ENCODE data around the gene BIRC2. TPM values are rescaled to one million over a fixed set of nuclear protein-coding genes. Genes with fewer than 3 reads are reported as not detected.

BIRC2 gene
- total and polyA plus RNA-seq, 8 donors: 17.3 to 301 (median 42.8) TPM

- no peaks in the 10 kb centered on the region for H3K27me3 ChIP-seq
- H3K9me3 ChIP-seq: no peaks in the 10 kb centered on the region
- WGBS, 5 donors: 78 to 85% (median 83%) methylated on average over 5 of the region's 5 CpGs
- peaks cover 7 to 45% (median 37%) of the 10 kb centered on the region in 4 donors for H3K36me3 ChIP-seq
- H3K4me1 ChIP-seq: peaks cover 4 to 46% (median 16%) of the 10 kb centered on the region in 4 donors
- intact Hi-C loops (cut with DNase I; ENCODE audit: low total_unique reads): no loop called here
- TF ChIP-seq, protein P1, sequence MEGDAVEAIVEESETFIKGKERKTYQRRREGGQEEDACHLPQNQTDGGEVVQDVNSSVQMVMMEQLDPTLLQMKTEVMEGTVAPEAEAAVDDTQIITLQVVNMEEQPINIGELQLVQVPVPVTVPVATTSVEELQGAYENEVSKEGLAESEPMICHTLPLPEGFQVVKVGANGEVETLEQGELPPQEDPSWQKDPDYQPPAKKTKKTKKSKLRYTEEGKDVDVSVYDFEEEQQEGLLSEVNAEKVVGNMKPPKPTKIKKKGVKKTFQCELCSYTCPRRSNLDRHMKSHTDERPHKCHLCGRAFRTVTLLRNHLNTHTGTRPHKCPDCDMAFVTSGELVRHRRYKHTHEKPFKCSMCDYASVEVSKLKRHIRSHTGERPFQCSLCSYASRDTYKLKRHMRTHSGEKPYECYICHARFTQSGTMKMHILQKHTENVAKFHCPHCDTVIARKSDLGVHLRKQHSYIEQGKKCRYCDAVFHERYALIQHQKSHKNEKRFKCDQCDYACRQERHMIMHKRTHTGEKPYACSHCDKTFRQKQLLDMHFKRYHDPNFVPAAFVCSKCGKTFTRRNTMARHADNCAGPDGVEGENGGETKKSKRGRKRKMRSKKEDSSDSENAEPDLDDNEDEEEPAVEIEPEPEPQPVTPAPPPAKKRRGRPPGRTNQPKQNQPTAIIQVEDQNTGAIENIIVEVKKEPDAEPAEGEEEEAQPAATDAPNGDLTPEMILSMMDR (IDR thresholded peaks at IDR 0.05): no peak
- no peak for TF ChIP-seq EP300 (IDR thresholded peaks at IDR 0.05)
- TF ChIP-seq POLR2A (IDR thresholded peaks at IDR 0.05): no peak
- no peak overlapping the region for H3K27ac ChIP-seq
- DNase-seq: no peak
- no peak overlapping the region for H3K4me3 ChIP-seq
These were observed 58.5 kb downstream of the BIRC2 start for GRCh38 chr11:102405501-102405900.

DNA sequence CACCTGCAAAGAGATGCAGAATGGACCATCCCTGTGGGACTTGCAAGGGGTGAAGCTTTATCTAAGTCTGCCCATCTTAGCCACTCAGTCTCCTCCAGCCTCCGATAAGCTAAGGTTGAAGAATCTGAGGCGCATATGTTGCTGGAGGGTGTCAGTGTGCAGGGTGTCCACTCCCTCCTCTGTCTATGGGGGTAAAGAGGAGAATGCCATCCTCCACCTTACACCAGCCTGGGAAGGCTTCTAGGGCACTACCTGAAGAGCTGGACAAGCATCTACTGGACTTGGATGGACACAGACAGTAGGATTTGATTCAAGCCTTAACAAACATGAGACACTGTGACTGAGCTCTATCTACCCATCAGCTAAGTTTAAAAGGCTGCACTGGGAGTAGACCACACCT, 59.1 kb downstream of the BIRC2 start:
- H3K27me3 ChIP-seq: no peaks in the 10 kb centered on the region
- 95 to 100% (median 100%) methylated on average over 2 of the region's 2 CpGs for WGBS, 5 donors
- intact Hi-C loops (cut with DNase I; ENCODE audit: low total_unique reads): no loop called here
- no peak for TF ChIP-seq POLR2A (IDR thresholded peaks at IDR 0.05)
- no peak for TF ChIP-seq POLR2AphosphoS5 (IDR thresholded peaks at IDR 0.05)
- TF ChIP-seq, protein P1 (IDR thresholded peaks at IDR 0.05): no peak
- TF ChIP-seq EP300 (IDR thresholded peaks at IDR 0.05): no peak
- peaks cover 4 to 39% (median 31%) of the 10 kb centered on the region in 4 donors for H3K36me3 ChIP-seq
- H3K27ac ChIP-seq: no peak overlapping the region
- peaks cover 4 to 50% (median 16%) of the 10 kb centered on the region in 4 donors for H3K4me1 ChIP-seq
- no peaks in the 10 kb centered on the region for H3K9me3 ChIP-seq
- H3K4me3 ChIP-seq: no peak overlapping the region
- no peak for DNase-seq

DNA sequence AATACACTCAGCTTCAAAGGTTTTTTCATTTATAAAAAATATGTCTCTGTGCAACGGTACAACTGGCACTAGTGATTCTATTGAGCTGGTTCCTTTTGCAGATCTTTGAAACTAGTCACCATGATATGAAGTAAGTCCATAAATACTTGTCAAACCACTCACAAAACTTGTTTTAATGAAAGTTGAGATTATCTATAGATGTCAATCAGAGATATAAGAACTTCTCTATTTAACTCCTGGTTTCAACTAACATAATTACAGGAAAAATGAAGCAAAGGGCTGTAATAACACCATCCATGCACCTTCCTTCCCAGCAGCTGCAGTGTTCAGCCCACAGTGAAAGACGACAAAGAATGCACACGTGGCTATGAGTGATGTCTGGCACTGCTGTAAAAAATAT, 60.9 kb downstream of the BIRC2 start:
- Histone ChIP-seq H3K4me3 (no peak overlapping the region), H3K27ac (no peak overlapping the region), H3K9me3 (no peaks in the 10 kb centered on the region), H3K4me1 (peaks cover 4 to 42% (median 22%) of the 10 kb centered on the region in 4 donors), H3K36me3 (peaks cover 0 to 26% (median 21%) of the 10 kb centered on the region in 4 donors), H3K27me3 (no peaks in the 10 kb centered on the region)
- intact Hi-C loops (cut with DNase I; ENCODE audit: low total_unique reads): no loop called here
- WGBS, 5 donors: 47 to 66% (median 51%) methylated on average over 3 of the region's 3 CpGs
- DNase-seq: no peak
- no peak for TF ChIP-seq POLR2A (IDR thresholded peaks at IDR 0.05)
- no peak for TF ChIP-seq EP300 (IDR thresholded peaks at IDR 0.05)
- TF ChIP-seq, protein P1 (IDR thresholded peaks at IDR 0.05): no peak

DNA sequence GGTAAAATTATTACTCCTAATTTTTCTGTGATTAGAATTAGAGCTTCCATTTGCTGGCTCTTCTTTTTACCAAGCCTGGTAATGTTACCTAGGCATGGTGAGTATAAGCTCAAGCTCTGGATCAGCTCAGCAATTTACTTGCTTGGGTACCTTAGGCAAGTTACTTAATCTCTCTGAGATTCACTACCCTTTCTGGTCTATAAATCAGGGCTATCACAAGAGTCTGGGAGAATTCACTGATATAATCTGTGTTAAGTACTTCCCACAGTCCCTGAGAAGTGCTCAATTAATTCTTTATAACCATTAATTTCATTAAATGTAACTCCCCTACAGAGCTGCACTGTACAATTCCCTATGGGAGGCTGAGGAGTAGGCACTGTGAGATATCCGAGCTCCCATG, 61.3 kb downstream of the BIRC2 start:
- TF ChIP-seq, protein P1 (IDR thresholded peaks at IDR 0.05): no peak
- TF ChIP-seq EP300 (IDR thresholded peaks at IDR 0.05) (no peak), POLR2AphosphoS5 (IDR thresholded peaks at IDR 0.05) (no peak), POLR2A (IDR thresholded peaks at IDR 0.05) (no peak)
- Histone ChIP-seq H3K4me1 (peaks cover 4 to 43% (median 22%) of the 10 kb centered on the region in 4 donors), H3K27me3 (no peaks in the 10 kb centered on the region), H3K36me3 (peaks cover 0 to 22% (median 16%) of the 10 kb centered on the region in 4 donors), H3K4me3 (no peak overlapping the region), H3K27ac (no peak overlapping the region), H3K9me3 (no peaks in the 10 kb centered on the region)
- intact Hi-C loops (cut with DNase I; ENCODE audit: low total_unique reads): no loop called here
- WGBS, 5 donors: 80 to 98% (median 89%) methylated on average over 1 of the region's 1 CpG
- no peak for DNase-seq

Data from stomach (tissue), 9 donors.